GM21825 (cell line): ENCODE results near the gene ATP5PO.

Experiments used
- ATAC-seq: cut with Tn5 transposase; IDR thresholded peaks from one replicate; pipeline ENCODE4 v1.9.1; 2021; ENCODE audit warnings: mild to moderate bottlenecking, moderate library complexity; ENCODE audit not compliant: unreplicated experiment

Gene ATP5PO

GRCh38 chr21:33915368-33916199 lies at the start of gene ATP5PO:
TSS of gene ATP5PO (minus strand) at chr21:33915804. CDS start at chr21:33915763, 41 bp downstream.
- peak; percentile 97 for ATAC-seq

- ATAC-seq, result no peak
Observed at GRCh38 chr21:33964706-33965325, 49.2 kb upstream of the ATP5PO start.

GRCh38 chr21:33963848-33964555 lies 48.4 kb upstream of the ATP5PO start:
- no peak for ATAC-seq

- ATAC-seq, result no peak
Observed at GRCh38 chr21:33962290-33962689, 46.7 kb upstream of the ATP5PO start.

- no peak for ATAC-seq
Observed at GRCh38 chr21:33961061-33961460, 45.5 kb upstream of the ATP5PO start.

GRCh38 chr21:33959680-33960079 lies 44.1 kb upstream of the ATP5PO start:
- no peak for ATAC-seq

GRCh38 chr21:33954395-33954794 lies 38.8 kb upstream of the ATP5PO start:
- no peak for ATAC-seq

- no peak for ATAC-seq
Observed at GRCh38 chr21:33951276-33952178, 35.9 kb upstream of the ATP5PO start.

- ATAC-seq, result no peak
Observed at GRCh38 chr21:33950431-33951079, 35.0 kb upstream of the ATP5PO start.

GRCh38 chr21:33949516-33950430 lies 34.2 kb upstream of the ATP5PO start:
- ATAC-seq, result no peak

GRCh38 chr21:33948951-33949444 lies 33.4 kb upstream of the ATP5PO start:
- ATAC-seq, result no peak

- peak; percentile 42 for ATAC-seq
Observed at GRCh38 chr21:33948096-33948950, 32.7 kb upstream of the ATP5PO start.

GRCh38 chr21:33947451-33948095 lies 32.0 kb upstream of the ATP5PO start:
- ATAC-seq, result peak; percentile 53

GRCh38 chr21:33945652-33946270 lies 30.2 kb upstream of the ATP5PO start:
- ATAC-seq, result no peak

GRCh38 chr21:33944185-33944763 lies 28.7 kb upstream of the ATP5PO start:
- no peak for ATAC-seq

- no peak for ATAC-seq
Observed at GRCh38 chr21:33943293-33943692, 27.7 kb upstream of the ATP5PO start.

- ATAC-seq, result no peak
Observed at GRCh38 chr21:33942426-33942825, 26.8 kb upstream of the ATP5PO start.
